NCI-H187 (cell line): Measurements from ENCODE around the gene ZP2.
"Not testable (repeated sequence)": the region's sequence is repeated elsewhere in the genome, so short reads cannot be mapped to it uniquely, and the experiment has no call there.

ENCODE experiments used
- DNase-seq, 2 experiments: peaks; one replicate each; lab custom pipeline; 2025; lab: John Stamatoyannopoulos, UW

Gene ZP2

DNA sequence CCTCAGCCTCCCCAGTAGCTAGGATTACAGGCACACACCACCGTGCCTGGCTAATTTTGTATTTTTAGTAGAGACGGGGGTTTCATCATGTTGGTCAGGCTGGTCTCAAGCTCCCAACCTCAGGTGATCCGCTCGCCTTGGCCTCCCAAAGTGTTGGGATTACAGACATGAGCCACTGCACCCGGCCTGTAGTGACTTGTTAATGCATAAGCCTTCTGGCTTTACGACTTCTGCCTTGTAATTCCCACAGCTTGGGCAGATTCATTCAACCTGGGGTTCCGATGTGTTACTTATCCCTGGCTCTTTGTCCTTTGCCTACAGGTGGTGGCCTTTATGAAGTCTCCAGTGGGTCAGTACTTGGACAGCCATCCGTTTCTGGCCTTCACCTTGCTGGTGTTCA, 41.3 kb downstream of the ZP2 start:
- DNase-seq: not testable (repeated sequence)

DNA sequence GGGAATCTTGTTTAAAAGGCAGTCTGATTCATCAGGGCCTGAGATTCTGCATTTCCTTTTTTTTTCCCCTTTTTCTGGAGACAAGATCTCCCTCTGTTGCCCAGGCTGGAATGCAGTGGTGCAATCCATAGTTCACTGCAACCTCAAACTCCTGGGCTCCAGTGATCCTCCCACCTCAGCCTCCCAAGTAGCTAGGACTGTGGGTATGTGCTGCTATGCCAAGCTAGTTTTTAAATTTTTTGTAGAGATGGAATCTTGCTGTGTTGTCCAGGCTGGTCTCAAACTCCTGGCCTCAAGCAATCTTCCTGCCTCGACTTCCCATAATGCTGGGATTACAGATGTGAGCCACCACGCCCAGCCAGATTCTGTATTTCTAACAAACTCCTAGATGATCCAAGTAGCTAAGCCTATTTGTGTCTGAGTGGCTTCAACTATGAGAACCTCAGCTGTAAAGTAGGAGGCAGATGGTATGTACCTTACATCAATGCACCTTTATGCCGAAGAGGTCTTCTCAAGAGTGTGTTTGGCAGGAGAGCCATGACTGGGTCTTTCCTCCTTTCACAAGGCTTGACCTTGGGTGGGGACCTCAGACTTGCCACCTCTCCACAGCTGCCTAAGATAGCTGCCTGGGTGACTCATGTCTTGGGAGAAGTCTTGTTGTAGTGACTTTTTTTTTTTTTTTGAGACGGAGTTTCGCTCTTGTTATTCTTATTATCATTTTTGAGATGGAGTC, 42.0 kb downstream of the ZP2 start:
- DNase-seq: no peak

GRCh38 chr16:21167929-21168602, 43.3 kb downstream of the ZP2 start:
- no peak for DNase-seq

- no peak for DNase-seq
Observed at GRCh38 chr16:21167360-21167759, 44.0 kb downstream of the ZP2 start.

GRCh38 chr16:21166561-21166961, 44.8 kb downstream of the ZP2 start:
- no peak for DNase-seq

DNA sequence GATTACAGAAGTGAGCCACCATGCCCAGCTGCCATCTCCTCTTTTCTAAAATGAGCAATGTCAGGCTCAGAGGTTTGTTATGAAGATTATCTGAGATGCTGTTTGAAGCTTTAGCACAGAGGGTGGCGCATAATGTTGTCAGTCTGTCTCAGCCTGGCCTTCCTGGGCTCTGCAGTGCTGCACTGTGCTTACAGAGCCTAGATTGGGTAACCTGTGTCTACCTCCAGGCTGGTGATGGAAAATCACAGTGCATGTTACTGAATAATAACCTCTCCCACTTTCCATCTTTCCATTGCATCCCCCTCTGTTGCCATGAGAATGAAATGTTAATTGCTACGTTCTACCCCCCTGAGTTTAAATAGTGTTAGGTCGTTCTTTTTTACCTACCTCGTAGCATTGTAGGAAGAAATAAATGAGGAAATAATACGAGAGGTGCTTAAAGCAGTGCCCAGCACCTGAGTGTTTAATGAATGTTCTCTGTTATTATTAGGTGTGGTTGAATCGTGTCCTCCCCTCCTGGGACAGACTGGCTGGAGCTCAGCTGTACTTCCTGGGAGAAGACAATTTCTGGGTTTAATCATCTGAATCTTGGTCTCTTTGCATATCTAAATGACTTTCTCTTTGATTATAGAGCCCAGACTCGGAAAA, 46.7 kb downstream of the ZP2 start:
- DNase-seq: no peak

DNA sequence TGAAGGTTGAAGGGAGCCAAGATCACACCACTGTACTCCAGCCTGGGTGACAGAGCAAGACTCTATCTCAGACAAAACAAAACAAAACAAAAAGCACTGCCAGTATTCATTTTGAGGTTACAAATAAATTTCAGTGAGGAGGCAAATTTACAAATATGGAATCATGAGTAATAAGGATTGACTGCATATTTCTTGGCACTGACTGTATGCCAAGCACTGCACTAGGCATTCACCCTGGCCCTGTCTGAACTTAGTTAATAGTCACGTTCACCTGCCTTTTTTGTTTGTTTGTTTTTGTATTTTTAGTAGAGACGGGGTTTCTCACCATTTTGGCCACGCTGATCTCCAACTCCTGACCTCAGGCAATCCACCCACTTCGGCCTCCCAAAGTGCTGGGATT, 47.8 kb downstream of the ZP2 start:
- no peak for DNase-seq

DNA sequence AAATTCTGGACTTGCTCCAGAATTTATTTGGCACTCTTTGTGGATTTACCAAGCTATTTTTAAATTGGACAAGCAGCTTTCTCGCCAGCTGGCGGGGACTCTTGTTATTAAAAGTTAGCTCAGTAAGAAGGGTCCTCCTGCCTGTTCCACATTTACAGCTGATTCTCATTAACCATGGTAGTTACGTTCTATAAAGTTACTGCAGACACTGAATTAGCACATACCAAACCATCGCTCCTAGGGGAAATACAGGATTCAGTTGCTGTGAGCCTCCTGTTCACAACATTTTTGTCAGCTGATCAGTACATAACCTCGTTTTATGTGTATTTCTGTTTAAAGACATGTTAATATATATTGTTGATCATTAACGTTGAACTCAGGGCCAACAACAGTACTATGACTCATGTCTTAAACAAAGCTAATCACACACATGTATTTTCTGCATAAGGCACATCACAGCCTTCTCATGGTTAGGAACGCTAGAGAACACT, 48.7 kb downstream of the ZP2 start:
- no peak for DNase-seq

GRCh38 chr16:21161211-21161610, 50.2 kb downstream of the ZP2 start:
- DNase-seq: no peak

DNA sequence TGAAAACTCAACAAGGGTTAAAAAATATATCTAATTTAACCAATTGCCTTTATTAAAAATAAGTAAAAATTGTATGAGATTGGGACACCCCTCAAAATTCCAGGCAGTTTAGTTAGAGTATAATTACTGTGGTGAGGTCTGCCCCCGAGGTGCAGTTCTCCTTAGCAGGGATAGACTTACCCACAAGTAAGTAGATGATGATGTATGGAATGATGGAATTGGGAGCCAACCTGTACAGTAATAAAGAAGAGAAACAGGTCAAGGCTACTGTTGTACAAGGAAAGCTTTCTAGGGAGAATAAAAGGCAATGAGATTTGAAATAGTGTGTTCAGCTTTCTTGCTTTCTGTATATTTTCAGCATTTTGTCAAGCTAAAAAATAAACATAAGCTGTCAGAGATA, 51.1 kb downstream of the ZP2 start:
- DNase-seq: no peak

DNA sequence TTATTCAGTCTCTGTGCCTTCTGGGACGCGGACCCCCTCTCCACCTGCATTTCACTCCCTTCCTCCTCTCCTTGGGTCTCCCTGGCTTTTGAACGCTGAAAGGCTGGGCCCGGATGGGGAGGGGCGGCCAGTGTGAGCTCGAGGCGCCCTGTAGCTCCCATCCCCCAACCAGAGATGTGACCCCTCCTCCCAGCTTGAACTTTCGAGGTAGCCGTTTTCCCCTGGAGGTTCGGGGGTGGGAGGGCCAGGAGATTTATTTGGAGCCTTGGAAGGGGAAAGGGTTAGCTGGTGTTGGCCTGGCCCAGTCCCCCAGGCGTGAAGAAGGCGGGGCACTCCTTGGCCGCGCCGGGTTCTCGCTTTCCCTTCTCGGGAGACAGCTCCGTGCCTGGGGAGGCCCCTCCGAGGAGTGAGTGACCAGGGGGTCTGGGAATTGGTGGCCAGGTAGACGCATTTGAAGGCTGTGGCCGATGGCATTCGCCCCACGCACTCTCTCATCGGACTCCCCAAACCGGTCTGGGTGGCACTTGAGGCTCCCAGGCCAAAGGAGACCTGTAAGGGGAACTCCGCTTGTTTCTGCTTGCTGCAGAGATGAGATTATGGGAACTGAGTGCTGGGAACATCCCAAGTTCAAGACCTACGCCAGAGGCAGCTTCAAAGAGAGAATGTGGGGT, 52.0 kb downstream of the ZP2 start:
- no peak for DNase-seq

GRCh38 chr16:21158208-21159110, 52.9 kb downstream of the ZP2 start, which contains the start of gene LDAF1:
LDAF1 (plus strand) TSS chr16:21158674; CDS start chr16:21161183, 2,509 bp downstream.
- DNase-seq: peak; percentile 1 to 21

DNA sequence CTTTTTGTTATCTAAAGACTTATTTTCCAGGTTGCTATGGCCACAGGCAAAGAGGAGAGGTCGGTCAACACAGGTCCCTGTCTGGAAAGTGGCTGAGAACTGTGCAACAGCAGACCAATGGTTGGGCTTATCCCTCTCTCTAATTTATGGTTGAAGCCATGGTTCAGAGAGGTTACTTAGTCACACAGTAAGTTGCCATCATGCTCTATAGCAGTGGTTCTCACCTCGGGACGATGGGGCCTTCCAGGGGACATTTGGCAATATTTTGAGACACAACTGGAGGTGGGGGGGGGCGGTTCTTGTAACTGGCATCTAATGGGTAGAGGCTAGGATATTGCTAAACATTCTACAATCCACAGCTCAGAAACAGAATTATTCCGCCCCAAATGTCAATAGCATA, 53.7 kb downstream of the ZP2 start:
- DNase-seq: no peak

DNA sequence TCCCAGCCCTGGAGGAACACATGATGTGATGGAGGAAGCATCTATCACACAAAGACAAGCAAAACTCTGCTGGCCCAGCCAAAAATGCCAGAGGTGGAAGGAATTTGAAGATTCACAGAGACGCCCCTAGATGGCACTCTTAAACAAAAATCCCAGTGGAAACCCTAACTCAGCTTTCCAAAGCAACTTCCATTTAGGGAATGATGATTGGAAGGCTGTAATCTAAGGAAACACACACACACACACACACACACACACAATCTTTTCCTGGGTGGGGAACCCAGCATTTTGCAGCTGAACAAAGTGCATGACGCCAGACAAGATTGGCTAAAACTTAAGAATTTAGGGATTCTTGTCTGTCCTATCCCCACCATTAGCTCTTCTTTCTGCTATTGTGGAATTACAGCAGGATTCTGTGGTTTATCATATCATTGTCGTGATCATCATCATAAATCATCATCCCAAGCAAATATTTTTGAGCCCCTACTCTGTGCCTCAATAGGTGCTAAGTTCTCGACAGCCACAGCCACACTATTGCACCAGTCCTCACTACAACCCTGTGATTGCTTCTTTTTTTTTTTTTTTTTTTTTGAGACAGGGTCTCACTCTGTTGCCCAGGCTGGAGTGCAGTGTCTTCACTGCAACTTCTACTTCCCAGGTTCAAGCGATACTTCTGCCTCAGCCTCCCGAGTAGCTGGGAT, 54.5 kb downstream of the ZP2 start:
- DNase-seq: peak in 1 of 2 experiments; percentile 4

DNA sequence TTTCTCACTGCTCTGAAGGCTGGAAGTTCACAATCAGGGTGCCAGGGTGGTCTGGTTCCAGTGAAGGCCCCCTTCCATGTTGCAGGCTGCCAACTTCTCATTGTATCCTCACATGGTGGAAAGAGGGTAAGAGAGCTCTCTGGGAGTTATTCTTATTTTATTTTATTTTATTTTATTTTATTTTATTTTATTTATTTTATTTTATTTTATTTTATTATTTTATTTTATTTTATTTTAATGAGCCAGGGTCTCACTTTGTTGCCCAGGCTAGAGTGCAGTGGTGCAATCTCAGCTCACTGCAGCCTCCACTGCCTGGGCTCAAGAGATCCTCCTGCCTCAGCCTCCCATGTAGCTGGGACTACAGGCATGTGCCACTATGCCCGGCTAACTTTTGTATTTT, 55.4 kb downstream of the ZP2 start:
- DNase-seq: not testable (repeated sequence)

DNA sequence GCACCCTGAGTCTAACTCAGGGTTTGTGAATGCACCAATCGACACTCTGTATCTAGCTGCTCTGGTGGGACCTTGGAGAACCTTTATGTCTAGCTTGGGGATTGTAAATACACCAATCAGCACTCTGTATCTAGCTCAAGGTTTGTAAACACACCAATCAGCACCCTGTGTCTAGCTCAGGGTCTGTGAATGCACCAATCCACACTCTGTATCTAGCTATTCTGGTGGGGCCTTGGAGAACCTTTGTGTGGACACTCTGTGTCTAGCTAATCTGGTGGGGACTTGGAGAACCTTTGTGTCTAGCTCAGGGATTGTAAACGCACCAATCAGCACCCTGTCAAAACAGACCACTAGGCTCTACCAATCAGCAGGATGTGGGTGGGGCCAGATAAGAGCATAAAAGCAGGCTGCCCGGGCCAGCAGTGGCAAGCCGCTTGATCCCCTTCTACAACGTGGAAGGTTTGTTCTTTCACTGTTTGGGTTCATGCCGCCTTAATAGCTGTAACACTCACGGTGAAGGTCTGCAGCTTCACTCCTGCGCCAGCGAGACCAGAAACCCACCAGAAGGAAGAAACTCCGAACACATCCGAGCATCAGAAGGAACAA, 58.1 kb downstream of the ZP2 start:
- not testable (repeated sequence) for DNase-seq

DNA sequence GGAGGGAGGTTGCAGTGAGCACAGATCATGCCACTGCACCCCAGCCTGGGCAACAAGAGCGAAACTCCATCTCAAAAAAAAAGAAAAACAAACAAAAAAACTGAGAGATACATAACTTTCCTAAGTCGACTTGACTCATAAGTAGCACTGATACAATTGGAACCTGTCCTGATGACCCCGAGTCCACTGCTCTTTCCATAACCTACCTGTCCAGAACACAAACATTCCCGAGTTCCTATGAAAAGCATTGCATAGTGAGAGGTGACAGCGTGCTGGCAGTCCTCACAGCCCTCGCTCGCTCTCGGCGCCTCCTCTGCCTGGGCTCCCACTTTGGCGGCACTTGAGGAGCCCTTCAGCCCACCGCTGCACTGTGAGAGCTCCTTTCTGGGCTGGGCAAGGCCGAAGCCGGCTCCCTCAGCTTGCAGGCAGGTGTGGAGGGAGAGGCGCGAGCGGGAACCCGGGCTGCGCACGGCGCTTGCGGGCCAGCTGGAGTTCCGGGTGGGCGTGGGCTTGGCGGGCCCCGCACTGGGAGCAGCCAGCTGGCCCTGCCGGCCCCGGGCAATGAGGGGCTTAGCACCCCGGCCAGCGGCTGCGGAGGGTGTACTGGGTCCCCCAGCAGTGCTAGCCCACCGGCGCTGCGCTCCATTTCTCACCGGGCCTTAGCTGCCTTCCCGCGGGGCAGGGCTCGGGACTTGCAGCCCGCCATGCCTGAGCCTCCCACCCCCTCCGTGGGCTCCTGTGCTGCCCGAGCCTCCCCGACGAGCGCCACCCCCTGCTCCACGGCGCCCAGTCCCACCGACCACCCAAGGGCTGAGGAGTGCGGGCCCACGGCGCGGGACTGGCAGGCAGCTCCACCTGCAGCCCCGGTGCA, 59.0 kb downstream of the ZP2 start:
- not testable (repeated sequence) for DNase-seq

DNA sequence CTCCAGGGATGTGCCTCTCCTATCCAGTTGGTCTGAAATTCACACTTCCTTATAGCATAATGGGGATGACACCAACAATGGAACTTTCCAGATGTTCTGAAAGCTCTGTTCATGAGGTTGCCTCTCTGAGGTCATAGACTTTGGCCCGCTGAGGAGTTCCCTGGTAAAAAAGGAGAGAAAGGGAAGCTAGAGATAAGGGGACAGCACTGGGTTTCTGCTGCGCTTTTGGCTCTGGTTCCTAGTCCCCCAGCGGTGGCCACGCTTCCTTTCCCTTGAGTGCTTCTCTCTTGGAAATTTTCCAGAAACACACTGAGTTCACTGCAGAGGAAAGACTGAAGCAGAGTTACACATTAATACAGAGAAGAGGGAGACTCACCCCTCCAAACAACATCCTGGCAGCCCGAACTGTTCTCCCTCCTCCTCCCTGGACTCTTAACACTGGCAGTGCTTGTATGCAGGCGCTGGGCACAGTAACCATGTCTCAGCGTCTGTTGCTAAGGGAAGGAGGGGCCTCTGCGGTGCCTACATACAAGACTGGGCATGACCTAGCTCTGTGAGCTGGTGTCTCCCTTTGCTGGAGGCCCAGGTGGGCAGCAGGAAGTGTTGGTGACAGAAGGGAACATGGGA, 60.9 kb downstream of the ZP2 start, which contains the start of gene DNAH3:
Gene DNAH3 (minus strand): TSS at position 472 of the 627 bp plus-strand sequence. CDS start 527 bp downstream, outside the sequence.
- DNase-seq: peak; percentile 31 to 45
